A673 (cell line): ENCODE results near the gene MYCBPAP. TPM values are rescaled to one million over a fixed set of nuclear protein-coding genes. Genes with fewer than 3 reads are reported as not detected.

Experiments
- BruUV-seq: library from RNA; stranded (reverse); fragments of 400-500 nt; replicated peaks from 2 replicates; lab custom pipeline; 2021; lab: Mats Ljungman, UMichigan
- CTCF ChIA-PET: fragments of 300-600 bp; sonication (Branson Sonifier 250); formaldehyde crosslinking; loops from one replicate; lab custom pipeline; 2022; ENCODE audit warnings: antibody characterized with exemption; lab: Charles Lee
- POLR2A ChIA-PET: fragments of 300-600 bp; sonication (Branson Sonifier 250); formaldehyde crosslinking; loops from one replicate; lab custom pipeline; 2022; ENCODE audit warnings: antibody characterized with exemption; ENCODE audit not compliant: low non-redundant PET; lab: Charles Lee
- DNase-seq: peaks from one replicate; pipeline ENCODE4 v3.0.0-alpha.2; 2015; ENCODE audit warnings: low spot score
- H3K27ac ChIP-seq: fragments of 200-600 bp; sonication (generic); 2 replicates; pipeline ENCODE4 v1.5.1; 2016; ENCODE audit warnings: mixed run types, low read depth, mild to moderate bottlenecking, mixed read lengths, antibody characterized with exemption, low read length; ENCODE audit not compliant: poor library complexity, severe bottlenecking
- H3K27me3 ChIP-seq: fragments of 200-600 bp; sonication (generic); replicated peaks from 2 replicates; pipeline ENCODE4 v1.6.1; 2017; ENCODE audit warnings: mixed run types, low read depth, mild to moderate bottlenecking, mixed read lengths, antibody characterized with exemption, low read length; ENCODE audit not compliant: insufficient read depth, poor library complexity
- H3K36me3 ChIP-seq: fragments of 200-600 bp; sonication (generic); 2 replicates; pipeline ENCODE4 v1.6.1; 2016; ENCODE audit warnings: mixed run types, mild to moderate bottlenecking, mixed read lengths, antibody characterized with exemption, low read length; ENCODE audit not compliant: insufficient read depth, poor library complexity, severe bottlenecking
- H3K4me1 ChIP-seq: fragments of 200-600 bp; sonication (generic); 2 replicates; pipeline ENCODE4 v1.6.1; 2017; ENCODE audit warnings: mixed run types, mild to moderate bottlenecking, mixed read lengths, antibody characterized with exemption, low read length; ENCODE audit not compliant: insufficient read depth, poor library complexity, severe bottlenecking
- H3K4me3 ChIP-seq: fragments of 200-600 bp; sonication (generic); 2 replicates; pipeline ENCODE4 v1.5.1; 2016; ENCODE audit warnings: low read depth, mixed run types, mild to moderate bottlenecking, mixed read lengths, low read length; ENCODE audit not compliant: poor library complexity, severe bottlenecking
- H3K9me3 ChIP-seq: fragments of 200-600 bp; sonication (generic); 2 replicates; pipeline ENCODE4 v1.6.1; 2016; ENCODE audit warnings: mixed run types, low read depth, mild to moderate bottlenecking, mixed read lengths, antibody characterized with exemption, low read length; ENCODE audit not compliant: poor library complexity, severe bottlenecking
- EZH2 ChIP-seq: fragments of 200-600 bp; sonication (generic); IDR thresholded peaks from 2 replicates; pipeline ENCODE4 v1.6.1; 2017; ENCODE audit warnings: borderline replicate concordance, low read depth, mild to moderate bottlenecking, mixed read lengths, antibody characterized with exemption, low read length; ENCODE audit not compliant: poor library complexity, severe bottlenecking
- intact Hi-C: fragments of 100-400 bp; cut with micrococcal nuclease; formaldehyde crosslinking; loops from one replicate; pipeline ENCODE4 v1.10.0; 2022; ENCODE audit not compliant: unreplicated experiment
- total RNA-seq: library from RNA; stranded (reverse); gene quantifications from 2 replicates; pipeline ENCODE4 v1.2.3, GENCODE V29; 2021
- TF ChIP-seq, protein P1 (sequence below): fragments of 300-800, 200-600 bp; sonication (generic); conservative IDR thresholded peaks from 2 replicates; pipeline ENCODE4 v1.5.1; 2017; ENCODE audit warnings: low read depth, mild to moderate bottlenecking, antibody characterized with exemption, low read length, moderate library complexity, mixed read lengths

MYCBPAP gene
- total RNA-seq, 1 experiment from 2014 or later = 0.92 TPM

- BruUV-seq = no TSS peak
- DNase-seq = no peak
- Histone ChIP-seq H3K27ac (no peak overlapping the region), H3K4me1 (peaks cover 5% of the 10 kb centered on the region), H3K4me3 (no peak overlapping the region), H3K9me3 (no peaks in the 10 kb centered on the region), H3K36me3 (no peaks in the 10 kb centered on the region), H3K27me3 (no peaks in the 10 kb centered on the region)
- POLR2A ChIA-PET = no interaction called here
- TF ChIP-seq EZH2 = no peak
- intact Hi-C loops = loop anchor here (2.0 to 10.0 kb wide), 3 partner anchors 145 to 407 kb away; no protein-coding TSS in a partner anchor
- CTCF ChIA-PET = interaction anchor here (1.1 to 1.2 kb wide), 2 partner anchors 10 to 155 kb away, joined by 4 read pairs; partner anchors contain the start of gene CACNA1G
These were observed 41.7 kb downstream of the MYCBPAP start for GRCh38 chr17:50549969-50550368.

- TF ChIP-seq EZH2 = no peak
- TF ChIP-seq, protein P1, sequence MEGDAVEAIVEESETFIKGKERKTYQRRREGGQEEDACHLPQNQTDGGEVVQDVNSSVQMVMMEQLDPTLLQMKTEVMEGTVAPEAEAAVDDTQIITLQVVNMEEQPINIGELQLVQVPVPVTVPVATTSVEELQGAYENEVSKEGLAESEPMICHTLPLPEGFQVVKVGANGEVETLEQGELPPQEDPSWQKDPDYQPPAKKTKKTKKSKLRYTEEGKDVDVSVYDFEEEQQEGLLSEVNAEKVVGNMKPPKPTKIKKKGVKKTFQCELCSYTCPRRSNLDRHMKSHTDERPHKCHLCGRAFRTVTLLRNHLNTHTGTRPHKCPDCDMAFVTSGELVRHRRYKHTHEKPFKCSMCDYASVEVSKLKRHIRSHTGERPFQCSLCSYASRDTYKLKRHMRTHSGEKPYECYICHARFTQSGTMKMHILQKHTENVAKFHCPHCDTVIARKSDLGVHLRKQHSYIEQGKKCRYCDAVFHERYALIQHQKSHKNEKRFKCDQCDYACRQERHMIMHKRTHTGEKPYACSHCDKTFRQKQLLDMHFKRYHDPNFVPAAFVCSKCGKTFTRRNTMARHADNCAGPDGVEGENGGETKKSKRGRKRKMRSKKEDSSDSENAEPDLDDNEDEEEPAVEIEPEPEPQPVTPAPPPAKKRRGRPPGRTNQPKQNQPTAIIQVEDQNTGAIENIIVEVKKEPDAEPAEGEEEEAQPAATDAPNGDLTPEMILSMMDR = peak; percentile 75
- Histone ChIP-seq H3K4me3 (no peak overlapping the region), H3K27me3 (no peaks in the 10 kb centered on the region), H3K9me3 (no peaks in the 10 kb centered on the region), H3K27ac (no peak overlapping the region), H3K4me1 (peaks cover 5% of the 10 kb centered on the region), H3K36me3 (no peaks in the 10 kb centered on the region)
- ChIA-PET CTCF (interaction anchor here (0.5 to 1.4 kb wide), 8 partner anchors 9 to 154 kb away, joined by 3 to 20 read pairs (median 4); partner anchors contain the start of gene CACNA1G), POLR2A (interaction anchor here (0.6 kb wide), 1 partner anchor 14 kb away, joined by 3 read pairs; no protein-coding TSS in a partner anchor)
- peak; percentile 67 for DNase-seq
- BruUV-seq = no TSS peak
- intact Hi-C loops = loop anchor here (1.0 to 2.0 kb wide), 2 partner anchors 75 to 144 kb away; no protein-coding TSS in a partner anchor
These were observed 42.6 kb downstream of the MYCBPAP start for GRCh38 chr17:50550661-50551432.

DNA sequence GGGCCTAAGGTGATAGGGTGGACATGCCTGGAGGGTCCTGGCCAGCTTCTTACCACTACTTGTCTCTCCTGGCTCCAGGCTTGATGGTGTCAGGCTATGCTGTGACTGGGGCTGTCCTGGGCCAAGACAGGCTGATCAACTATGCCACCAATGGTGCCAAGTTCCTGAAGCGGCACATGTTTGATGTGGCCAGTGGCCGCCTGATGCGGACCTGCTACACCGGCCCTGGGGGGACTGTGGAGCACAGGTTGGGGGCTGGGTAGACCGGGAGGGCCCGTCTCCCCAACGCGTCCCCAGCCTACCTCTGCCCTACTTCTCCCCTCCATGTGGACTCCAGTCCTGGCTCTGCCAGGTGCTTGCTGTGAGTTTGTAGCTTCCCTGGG is 43.2 kb downstream of the MYCBPAP start:
- intact Hi-C loops = loop anchor here (1.0 to 2.0 kb wide), 2 partner anchors 75 to 143 kb away; no protein-coding TSS in a partner anchor
- ChIA-PET POLR2A (no interaction called here), CTCF (interaction anchor here (0.5 to 1.4 kb wide), 6 partner anchors 46 to 144 kb away, joined by 3 to 20 read pairs (median 4); no protein-coding TSS in a partner anchor)
- no peak overlapping the region for H3K27ac ChIP-seq
- H3K27me3 ChIP-seq = no peaks in the 10 kb centered on the region
- DNase-seq = no peak
- no peaks in the 10 kb centered on the region for H3K9me3 ChIP-seq
- H3K36me3 ChIP-seq = no peaks in the 10 kb centered on the region
- no TSS peak for BruUV-seq
- H3K4me3 ChIP-seq = no peak overlapping the region
- no peak for TF ChIP-seq EZH2
- TF ChIP-seq, protein P1 = no peak
- peaks cover 5% of the 10 kb centered on the region for H3K4me1 ChIP-seq
